Hepatic stellate cell (primary cell): ENCODE data around the gene IRX4.
"Not testable (repeated sequence)": the region's sequence is repeated elsewhere in the genome, so short reads cannot be mapped to it uniquely, and the experiment has no call there.

Experiments
- DNase-seq: peaks from one replicate; pipeline ENCODE4 v3.0.0; 2011; ENCODE audit warnings: low spot score

Gene IRX4

GRCh38 chr5:1856596-1857255 lies 26.0 kb downstream of the IRX4 start:
- no peak for DNase-seq

DNA sequence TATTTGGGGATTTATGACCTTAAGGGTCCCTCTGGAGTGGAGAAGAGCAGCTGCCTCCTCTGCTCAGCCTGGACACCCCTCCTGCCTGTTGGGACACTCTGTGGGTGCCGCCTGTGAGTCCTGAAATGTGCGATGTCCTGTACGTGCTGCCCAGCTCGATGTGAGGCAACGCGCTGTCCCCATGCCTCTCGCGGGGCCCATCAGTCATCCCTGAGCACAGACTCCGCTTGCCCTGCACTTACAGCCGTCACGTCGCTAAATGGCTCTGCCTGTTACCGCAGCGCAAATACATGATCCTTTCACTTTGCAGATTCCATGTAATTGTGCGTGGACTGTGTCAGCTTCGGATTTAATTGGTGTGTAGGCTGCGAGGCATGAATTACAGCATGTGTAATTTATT lies 27.1 kb downstream of the IRX4 start:
- DNase-seq = no peak

DNA sequence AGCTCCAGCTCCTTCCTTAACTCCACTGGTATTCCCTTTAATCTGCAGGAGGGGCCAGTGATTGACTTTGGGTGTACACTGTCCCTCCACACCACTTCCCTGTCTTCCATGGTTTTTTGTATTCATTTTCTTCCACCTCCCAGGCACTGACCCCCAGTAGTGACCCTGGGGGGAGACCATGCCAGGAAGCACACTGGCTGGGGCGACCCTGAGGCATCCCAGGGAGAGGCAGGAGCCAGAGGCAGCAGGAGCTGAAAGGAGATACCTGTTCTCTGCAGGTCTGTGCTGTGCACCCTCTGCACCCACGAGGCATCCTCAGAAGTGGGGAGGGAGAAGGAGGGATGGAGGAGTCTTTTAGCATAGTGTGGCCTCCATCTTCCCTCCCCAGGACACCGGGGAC lies 27.6 kb downstream of the IRX4 start:
- DNase-seq = no peak

DNA sequence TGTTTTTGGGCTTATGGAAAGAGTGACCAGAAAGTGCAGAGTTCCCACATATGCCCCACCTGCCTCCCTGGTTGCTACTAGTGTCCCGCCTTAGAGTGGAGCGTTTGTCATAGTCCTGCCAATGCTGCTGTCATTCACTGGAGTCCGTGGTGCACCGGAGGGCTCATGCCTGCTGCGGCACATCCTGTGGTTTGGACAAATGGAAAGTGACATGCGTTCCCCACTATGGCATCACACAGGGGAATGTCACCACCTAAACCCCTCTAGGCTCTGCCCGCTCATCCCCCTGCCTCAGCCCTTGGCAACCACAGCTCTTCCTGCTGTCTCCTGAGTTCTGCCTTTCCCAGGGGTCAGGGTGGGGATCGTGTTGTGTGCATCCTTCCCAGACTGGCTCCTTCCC lies 29.2 kb downstream of the IRX4 start:
- DNase-seq = no peak

DNA sequence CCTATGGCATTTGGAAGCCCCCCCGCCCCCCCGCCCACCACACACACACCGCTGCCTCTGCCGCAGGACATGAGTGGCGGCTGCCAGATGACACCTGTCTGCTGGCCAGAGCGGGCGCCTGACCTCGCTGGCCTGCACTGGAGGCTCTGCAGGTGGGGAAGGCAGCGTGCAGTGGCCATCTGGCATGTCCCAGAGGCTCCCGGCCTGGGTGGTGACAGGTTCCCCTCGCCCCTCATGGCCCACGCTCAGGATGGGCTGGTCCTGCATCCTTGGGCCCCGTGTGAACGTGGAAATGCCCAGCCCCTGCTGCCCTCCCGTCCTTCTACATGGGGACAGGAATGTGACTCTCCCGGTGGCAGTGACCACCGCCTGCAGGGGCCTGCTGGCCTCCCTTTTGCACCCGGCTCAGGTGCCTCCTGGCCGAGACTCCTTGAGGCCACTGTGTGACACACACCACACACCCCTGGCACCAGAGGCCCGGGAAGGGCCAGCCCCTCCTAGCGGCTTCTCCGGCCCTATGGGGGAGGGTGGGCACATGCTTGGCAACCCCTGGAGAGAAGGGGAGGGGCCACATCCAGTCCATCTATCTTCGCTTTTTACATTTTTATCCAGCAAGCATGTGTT lies 30.3 kb downstream of the IRX4 start:
- no peak for DNase-seq

GRCh38 chr5:1851290-1851934 lies 31.3 kb downstream of the IRX4 start:
- DNase-seq = no peak

DNA sequence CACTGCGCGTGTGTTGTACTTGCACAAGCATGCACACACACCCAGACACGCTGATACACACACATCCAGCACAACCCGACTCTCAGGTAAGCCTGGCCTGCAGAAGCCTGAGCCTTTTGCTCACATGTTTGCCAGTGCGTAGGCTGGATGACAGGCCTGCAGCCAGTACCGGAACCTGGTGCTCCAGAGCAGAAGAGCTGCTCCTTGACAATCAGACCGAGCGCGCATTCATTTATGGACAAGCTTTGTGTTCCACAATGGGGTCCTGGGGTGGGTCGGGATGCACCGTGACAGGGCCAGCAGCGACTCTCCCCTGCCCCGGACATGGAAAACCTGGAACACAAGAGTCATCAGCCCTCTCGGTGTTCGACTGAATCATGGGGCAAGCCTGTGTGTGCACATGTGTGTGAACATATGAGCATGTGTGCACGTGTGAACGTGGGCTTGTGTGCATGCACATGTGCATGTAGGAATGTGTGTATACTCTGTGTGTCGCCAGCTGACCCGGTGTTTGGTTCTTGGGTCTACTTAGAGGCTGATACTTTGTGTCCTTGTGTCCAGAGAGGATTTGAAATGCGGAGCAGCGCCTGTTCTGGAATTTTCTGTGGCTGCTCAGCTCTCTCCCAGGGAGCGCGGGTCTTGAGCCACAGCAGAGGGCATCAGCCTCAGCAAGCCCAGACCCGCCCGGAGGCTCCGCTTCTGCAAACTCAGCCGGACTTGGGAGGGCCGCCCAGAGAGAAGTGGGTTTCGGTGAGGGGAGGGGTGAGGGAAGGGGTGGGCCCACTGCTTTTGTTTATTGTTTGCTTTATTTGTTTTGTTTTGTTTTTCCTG lies 32.2 kb downstream of the IRX4 start:
- DNase-seq = no peak

- DNase-seq = no peak
Observed at GRCh38 chr5:1847611-1848010, 35.1 kb downstream of the IRX4 start.

DNA sequence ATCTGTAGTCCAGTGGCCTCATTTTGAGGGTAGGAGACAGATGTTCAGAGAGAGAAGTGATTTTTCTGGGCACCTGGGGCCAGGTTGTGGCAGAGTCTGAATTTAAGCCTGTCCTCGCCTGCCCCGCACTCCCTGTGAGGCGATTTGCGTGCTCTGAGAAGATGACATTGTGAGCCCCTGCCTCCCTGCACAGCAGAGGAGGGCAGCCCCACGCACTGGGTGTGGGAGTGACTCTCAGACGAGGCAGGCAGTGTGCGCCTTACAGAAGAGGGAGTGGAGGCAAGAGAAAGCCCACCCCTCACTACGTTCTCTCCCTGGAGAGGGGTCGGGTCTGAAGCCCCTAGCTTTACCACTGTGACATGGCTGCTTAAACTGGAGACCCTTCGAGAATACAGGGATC lies 35.7 kb downstream of the IRX4 start:
- no peak for DNase-seq

DNA sequence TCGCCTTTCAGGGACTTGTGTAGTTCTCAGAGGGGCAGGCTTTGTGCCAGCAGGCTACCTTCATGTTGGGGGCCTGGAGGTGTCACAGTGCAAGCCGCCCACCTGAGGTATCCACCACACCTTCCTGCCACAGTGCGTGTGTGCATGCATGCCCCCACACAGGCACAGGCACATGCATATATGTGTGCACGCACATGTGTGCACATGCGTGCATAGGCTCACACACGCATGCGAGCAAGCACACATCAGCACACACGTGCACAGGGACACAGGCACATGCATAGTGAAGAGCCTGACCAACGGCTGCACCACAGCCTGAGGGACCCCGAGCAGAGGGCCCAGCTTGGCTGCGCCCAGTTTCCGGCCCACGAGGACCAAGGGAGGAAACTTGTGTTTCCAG lies 36.1 kb downstream of the IRX4 start:
- no peak for DNase-seq

DNA sequence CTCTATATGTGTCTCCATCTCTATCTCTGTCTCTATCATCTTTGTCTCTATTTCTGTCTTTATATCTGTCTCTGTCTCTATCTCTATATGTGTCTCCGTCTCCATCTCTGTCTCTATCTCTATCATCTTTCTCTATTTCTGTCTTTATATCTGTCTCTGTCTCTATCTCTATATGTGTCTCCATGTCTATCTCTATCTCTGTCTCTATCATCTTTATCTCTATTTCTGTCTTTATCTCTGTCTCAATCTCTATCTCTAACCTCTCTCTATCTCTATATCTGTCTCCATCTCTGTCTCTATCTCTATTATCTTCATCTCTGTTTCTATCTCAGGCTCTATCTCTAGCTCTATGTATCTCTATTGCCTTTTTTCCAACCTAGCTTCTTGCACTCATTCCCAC lies 37.0 kb downstream of the IRX4 start:
- DNase-seq = no peak

DNA sequence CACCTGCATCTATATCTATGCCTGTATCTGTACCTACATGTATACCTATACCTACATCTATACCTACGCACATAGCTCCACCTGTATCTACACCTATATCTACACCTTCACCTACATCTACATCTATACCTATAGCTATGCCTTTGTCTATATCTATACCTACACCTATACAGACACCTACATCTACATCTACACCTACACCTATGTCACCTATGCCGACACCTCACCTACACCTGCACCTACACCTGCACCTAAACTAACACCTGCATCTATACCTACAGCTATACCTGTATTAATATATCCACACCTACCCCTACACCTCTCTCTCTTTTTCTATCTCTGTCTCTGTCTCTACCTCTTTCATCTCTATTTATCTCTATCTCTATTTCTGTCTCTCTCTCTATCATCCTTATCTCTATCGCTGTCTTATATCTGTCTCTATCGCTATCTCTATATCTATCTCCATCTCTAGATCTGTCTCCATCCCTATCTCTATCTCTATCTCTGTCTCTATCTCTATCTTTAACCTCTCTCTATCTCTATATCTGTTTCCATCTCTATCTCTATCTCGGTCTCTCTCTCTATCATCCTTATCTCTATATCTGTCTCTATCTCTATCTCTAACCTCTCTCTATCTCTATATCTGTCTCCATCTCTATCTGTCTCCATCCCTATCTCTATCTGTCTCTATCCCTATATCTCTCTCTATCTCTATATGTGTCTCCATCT lies 37.9 kb downstream of the IRX4 start:
- DNase-seq = no peak

DNA sequence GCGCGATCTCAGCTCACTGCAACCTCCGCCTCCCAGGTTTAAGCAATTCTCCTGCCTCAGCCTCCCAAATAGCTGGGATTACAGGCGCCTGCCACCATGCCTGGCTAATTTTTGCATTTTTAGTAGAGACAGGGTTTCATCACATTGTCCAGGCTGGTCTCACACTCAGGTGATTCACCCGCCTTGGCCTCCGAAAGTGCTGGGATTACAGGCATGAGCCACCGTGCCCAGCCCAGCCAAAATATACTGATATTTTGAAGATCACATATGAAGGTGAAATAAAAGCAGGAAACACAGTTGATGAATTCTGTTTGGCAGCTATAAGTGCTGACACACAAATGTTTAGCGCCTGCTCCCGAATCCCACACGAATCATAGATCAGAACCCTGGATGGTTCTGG lies 39.0 kb downstream of the IRX4 start:
- DNase-seq = not testable (repeated sequence)

- DNase-seq = no peak
Observed at GRCh38 chr5:1842004-1842819, 40.5 kb downstream of the IRX4 start.

GRCh38 chr5:1840741-1841521 lies 41.8 kb downstream of the IRX4 start:
- DNase-seq = no peak

- DNase-seq = no peak
Observed at GRCh38 chr5:1840071-1840547, 42.6 kb downstream of the IRX4 start.

- DNase-seq = no peak
Observed at GRCh38 chr5:1838013-1838412, 44.7 kb downstream of the IRX4 start.

DNA sequence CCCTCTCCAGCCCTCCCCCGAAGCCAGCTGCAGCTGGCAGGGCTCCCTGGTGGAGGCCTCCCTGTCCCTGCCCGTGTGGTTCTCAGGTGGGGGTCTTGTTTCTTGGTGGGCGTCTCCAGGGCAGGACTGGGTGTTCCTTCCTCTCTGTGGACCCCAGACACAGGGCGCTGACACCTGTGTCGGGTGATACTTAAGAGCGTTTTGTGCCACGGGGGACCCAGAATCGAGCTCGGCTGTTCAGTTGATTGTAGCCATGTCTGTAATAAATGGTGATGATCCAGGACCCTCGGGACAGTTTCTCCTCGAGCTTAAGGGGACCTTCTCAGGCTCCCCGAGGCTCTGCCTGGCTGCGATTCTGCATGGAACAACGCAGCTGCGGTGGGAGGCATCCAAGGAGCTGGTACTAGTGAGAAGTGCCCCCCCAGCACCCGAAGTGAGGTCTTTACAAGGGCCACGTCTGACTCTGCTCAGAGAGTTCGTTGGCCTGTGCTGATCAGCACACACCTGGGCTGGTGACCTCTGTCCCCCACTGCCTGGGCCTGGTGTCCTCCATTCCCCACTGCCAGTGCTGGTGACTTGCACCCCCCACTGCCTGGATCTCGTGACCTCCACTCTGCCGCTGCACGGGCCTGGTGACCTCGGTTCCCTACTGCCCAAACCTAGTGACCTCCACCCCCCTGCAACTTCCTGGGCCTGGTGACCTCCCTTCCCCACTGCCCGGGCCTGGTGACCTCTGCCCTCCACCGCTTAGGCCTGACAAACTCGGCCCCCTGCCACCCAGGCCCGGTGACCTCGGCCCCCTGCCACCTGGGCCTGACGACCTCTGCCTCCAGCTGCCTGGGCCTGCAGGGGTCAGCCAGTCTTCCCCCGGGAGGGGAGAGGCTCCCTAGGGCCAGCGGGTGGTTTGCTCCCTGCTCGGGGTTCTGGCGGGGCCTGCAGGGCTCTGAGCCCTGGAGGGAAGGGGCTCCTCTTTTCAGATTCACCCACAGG lies 45.5 kb downstream of the IRX4 start:
- DNase-seq = no peak
